Measurements from ENCODE around the gene PHACTR4. TPM values are rescaled to one million over a fixed set of nuclear protein-coding genes. Genes with fewer than 3 reads are reported as not detected.

The PHACTR4 gene
- total and polyA plus RNA-seq, 9 of the 15 experiments (the other 6 are each of a cell fraction or from before 2014, with no cell fraction given), result 6.4 to 43.6 (median 14.2) TPM

- Histone ChIP-seq H3K9ac (ENCODE audit: insufficient read depth in 1 of 2, low read depth in 2 of 2, low read length in 2 of 2) (no peak overlapping the region), H3K4me2 (ENCODE audit: insufficient read depth, low read length) (no peak overlapping the region), H3K27ac (ENCODE audit: extremely low read depth, low read depth, low read length) (no peak overlapping the region), H4K20me1 (replicated peaks; ENCODE audit: control insufficient read depth, insufficient read depth, low read length) (no peaks in the 10 kb centered on the region), H3K79me2 (ENCODE audit: control insufficient read depth, insufficient read depth, low read length) (no peaks in the 10 kb centered on the region), H2AFZ (ENCODE audit: low read depth, low read length) (no peak overlapping the region), H3K4me3 (no peak overlapping the region), H3K9me1 (ENCODE audit: control insufficient read depth, insufficient read depth, low read length) (no peaks in the 10 kb centered on the region), H3K4me1 (replicated peaks in 1 of 2; ENCODE audit: control insufficient read depth in 2 of 2, insufficient read depth in 2 of 2, low read length in 2 of 2) (no peaks in the 10 kb centered on the region; a peak in 1 of 5 replicates), H3K9me3 (replicated peaks; ENCODE audit: control insufficient read depth, insufficient read depth, low read depth, low read length) (no peaks in the 10 kb centered on the region), H3K27me3 (ENCODE audit: control insufficient read depth in 2 of 2, insufficient read depth in 2 of 2, low read length in 2 of 2) (no peaks in the 10 kb centered on the region), H3K36me3 (ENCODE audit: control insufficient read depth, insufficient read depth, low read length) (peaks cover 16% of the 10 kb centered on the region; the same call in 2 of the 3 replicates)
- BruUV-seq (replicated peaks), result no TSS peak
- CTCF ChIA-PET (ENCODE audit: low intra/inter-chr PET ratio), result interaction anchor here (1.2 kb wide), 1 partner anchor 43 kb away, joined by 3 read pairs; no protein-coding TSS in a partner anchor
- in situ Hi-C loops (cut with MboI), result no loop called here
- intact Hi-C loops (cut with micrococcal nuclease), result no loop called here
- DNase-seq (ENCODE audit: extremely low read depth in 1 of 4, low spot score in 3 of 4) (no peak), ATAC-seq (no peak; the same call in 2 of the 3 replicates), FAIRE-seq (no peak)
- 84% methylated on average over 7 of the region's 7 CpGs for WGBS (ENCODE audit: insufficient coverage, low coverage, missing lambda C conversion rate)
- POLR2A ChIA-PET, result interaction anchor here (0.6 to 1.3 kb wide), 3 partner anchors 48 to 490 kb away, joined by 3 read pairs; no protein-coding TSS in a partner anchor
- no peak for TF ChIP-seq NCOA4 (IDR thresholded peaks at IDR 0.05; ENCODE audit: partially characterized antibody)
- no peak for TF ChIP-seq BRF1 (IDR thresholded peaks at IDR 0.05; ENCODE audit: borderline replicate concordance, extremely low read depth, insufficient read length)
- no peak for TF ChIP-seq KLF16 (IDR thresholded peaks at IDR 0.05)
- no peak for TF ChIP-seq FOXP4 (CRISPR knock-in tag; IDR thresholded peaks at IDR 0.05; ENCODE audit: borderline replicate concordance)
- TF ChIP-seq FOXJ3 (CRISPR knock-in tag; IDR thresholded peaks at IDR 0.05), result no peak
- no peak for TF ChIP-seq ZBTB2 (IDR thresholded peaks at IDR 0.05)
- TF ChIP-seq, protein P1, sequence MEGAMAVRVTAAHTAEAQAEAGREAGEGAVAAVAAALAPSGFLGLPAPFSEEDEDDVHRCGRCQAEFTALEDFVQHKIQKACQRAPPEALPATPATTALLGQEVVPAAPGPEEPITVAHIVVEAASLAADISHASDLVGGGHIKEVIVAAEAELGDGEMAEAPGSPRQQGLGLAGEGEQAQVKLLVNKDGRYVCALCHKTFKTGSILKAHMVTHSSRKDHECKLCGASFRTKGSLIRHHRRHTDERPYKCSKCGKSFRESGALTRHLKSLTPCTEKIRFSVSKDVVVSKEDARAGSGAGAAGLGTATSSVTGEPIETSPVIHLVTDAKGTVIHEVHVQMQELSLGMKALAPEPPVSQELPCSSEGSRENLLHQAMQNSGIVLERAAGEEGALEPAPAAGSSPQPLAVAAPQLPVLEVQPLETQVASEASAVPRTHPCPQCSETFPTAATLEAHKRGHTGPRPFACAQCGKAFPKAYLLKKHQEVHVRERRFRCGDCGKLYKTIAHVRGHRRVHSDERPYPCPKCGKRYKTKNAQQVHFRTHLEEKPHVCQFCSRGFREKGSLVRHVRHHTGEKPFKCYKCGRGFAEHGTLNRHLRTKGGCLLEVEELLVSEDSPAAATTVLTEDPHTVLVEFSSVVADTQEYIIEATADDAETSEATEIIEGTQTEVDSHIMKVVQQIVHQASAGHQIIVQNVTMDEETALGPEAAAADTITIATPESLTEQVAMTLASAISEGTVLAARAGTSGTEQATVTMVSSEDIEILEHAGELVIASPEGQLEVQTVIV (CRISPR knock-in tag; IDR thresholded peaks at IDR 0.05; ENCODE audit: borderline replicate concordance), result no peak
These were observed 89.0 kb downstream of the PHACTR4 start for GRCh38 chr1:28458237-28459228.

All from K562 (cell line).